Neural crest cell (in vitro differentiated cells): ENCODE results near the gene DHRS11. TPM values are rescaled to one million over a fixed set of nuclear protein-coding genes. Genes with fewer than 3 reads are reported as not detected.

Experiments
- DNase-seq: peaks from one replicate; pipeline ENCODE4 v3.0.0; 2021; ENCODE audit warnings: low read depth, mixed read lengths, low spot score
- H3K27ac Mint-ChIP-seq: one replicate; pipeline ENCODE4 v1.8.0; 2021; ENCODE audit warnings: mild to moderate bottlenecking, mixed read lengths; ENCODE audit not compliant: unreplicated experiment
- H3K27me3 Mint-ChIP-seq: 2 replicates; pipeline ENCODE4 v1.8.0; 2021; ENCODE audit warnings: low read depth, mild to moderate bottlenecking, mixed read lengths
- H3K36me3 Mint-ChIP-seq: 2 replicates; pipeline ENCODE4 v1.8.0; 2021; ENCODE audit warnings: low read depth, mild to moderate bottlenecking, mixed read lengths
- H3K4me1 Mint-ChIP-seq: 2 replicates; pipeline ENCODE4 v1.8.0; 2021; ENCODE audit warnings: mixed read lengths
- H3K4me3 Mint-ChIP-seq: one replicate; pipeline ENCODE4 v1.8.0; 2021; ENCODE audit warnings: mild to moderate bottlenecking, mixed read lengths
- H3K9me3 Mint-ChIP-seq: 2 replicates; pipeline ENCODE4 v1.8.0; 2021; ENCODE audit warnings: mixed read lengths
- CTCF ChIP-seq: fragments of 200-600 bp; sonication (generic); conservative IDR thresholded peaks from 2 replicates; pipeline ENCODE4 v1.5.0; 2021; ENCODE audit warnings: antibody characterized with exemption, mild to moderate bottlenecking
- total RNA-seq: library from RNA; stranded (reverse); gene quantifications from 2 replicates; pipeline ENCODE4 v1.2.1, GENCODE V29; 2021

DHRS11 gene
- total RNA-seq, 1 donor from 2014 or later = 14.7 TPM

- no peak overlapping the region for H3K27ac Mint-ChIP-seq
- no peaks in the 10 kb centered on the region for H3K36me3 Mint-ChIP-seq
- H3K9me3 Mint-ChIP-seq = no peaks in the 10 kb centered on the region
- peak; percentile 22 for DNase-seq
- peak; percentile 55 for TF ChIP-seq CTCF
- H3K27me3 Mint-ChIP-seq = no peaks in the 10 kb centered on the region
- peaks cover 15% of the 10 kb centered on the region for H3K4me1 Mint-ChIP-seq
- no peak overlapping the region for H3K4me3 Mint-ChIP-seq
Observed at GRCh38 chr17:36608794-36609497, 17.3 kb downstream of the DHRS11 start.

GRCh38 chr17:36609498-36609862 lies 17.8 kb downstream of the DHRS11 start:
- Mint-ChIP-seq H3K27me3 (no peaks in the 10 kb centered on the region), H3K4me1 (peaks cover 10% of the 10 kb centered on the region), H3K36me3 (no peaks in the 10 kb centered on the region), H3K27ac (no peak overlapping the region), H3K4me3 (peak overlapping the region; percentile 34), H3K9me3 (no peaks in the 10 kb centered on the region)
- no peak for DNase-seq
- no peak for TF ChIP-seq CTCF

DNA sequence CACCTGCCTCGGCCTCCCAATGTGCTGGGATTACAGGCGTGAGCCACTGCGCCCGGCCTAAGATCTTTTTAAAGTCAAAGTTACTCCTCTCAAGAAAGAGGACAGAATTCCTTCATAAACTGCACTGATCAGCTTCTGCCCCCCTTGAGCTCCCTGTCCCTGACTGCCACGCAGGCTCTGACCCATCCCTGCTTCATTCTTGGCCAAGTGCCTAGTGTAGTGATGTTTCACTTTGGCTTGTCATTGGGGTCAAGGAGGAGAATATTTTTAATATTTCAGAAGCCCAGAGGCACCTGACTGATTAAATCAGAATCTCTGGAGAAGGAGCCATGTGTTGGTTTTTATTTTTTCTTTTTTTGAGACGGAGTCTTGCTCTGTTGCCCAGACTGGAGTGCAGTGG lies 18.8 kb downstream of the DHRS11 start:
- H3K4me3 Mint-ChIP-seq = no peak overlapping the region
- TF ChIP-seq CTCF = no peak
- H3K36me3 Mint-ChIP-seq = no peaks in the 10 kb centered on the region
- DNase-seq = no peak
- H3K27me3 Mint-ChIP-seq = no peaks in the 10 kb centered on the region
- peaks cover 6% of the 10 kb centered on the region for H3K4me1 Mint-ChIP-seq
- no peak overlapping the region for H3K27ac Mint-ChIP-seq
- H3K9me3 Mint-ChIP-seq = no peaks in the 10 kb centered on the region

- no peak overlapping the region for H3K4me3 Mint-ChIP-seq
Observed at GRCh38 chr17:36611345-36612072, 19.8 kb downstream of the DHRS11 start.

GRCh38 chr17:36612323-36612722 lies 20.6 kb downstream of the DHRS11 start:
- Mint-ChIP-seq H3K27me3 (no peaks in the 10 kb centered on the region), H3K27ac (no peak overlapping the region), H3K4me1 (no peaks in the 10 kb centered on the region), H3K9me3 (no peaks in the 10 kb centered on the region), H3K4me3 (no peak overlapping the region), H3K36me3 (no peaks in the 10 kb centered on the region)
- no peak for TF ChIP-seq CTCF
- no peak for DNase-seq

More at GRCh38 chr17:36611345-36612072, 19.8 kb downstream of the DHRS11 start:
- Mint-ChIP-seq H3K9me3 (no peaks in the 10 kb centered on the region), H3K27me3 (no peaks in the 10 kb centered on the region), H3K27ac (no peak overlapping the region), H3K36me3 (no peaks in the 10 kb centered on the region), H3K4me1 (no peaks in the 10 kb centered on the region)
- no peak for DNase-seq
- no peak for TF ChIP-seq CTCF
